Panc1 (cell line): ENCODE data around the gene RPA3. TPM values are rescaled to one million over a fixed set of nuclear protein-coding genes. Genes with fewer than 3 reads are reported as not detected.

ENCODE experiments used
- ATAC-seq: fragments of 200-7000 bp; cut with Tn5 transposase; 2 replicates; pipeline ENCODE4 v1.9.1; 2020; ENCODE audit warnings: mild to moderate bottlenecking, moderate library complexity
- BruUV-seq: library from RNA; stranded (reverse); fragments of 400-500 nt; replicated peaks from 2 replicates; lab custom pipeline; 2021; lab: Mats Ljungman, UMichigan
- CTCF ChIA-PET: fragments of 300-600 bp; sonication (Branson Sonifier 250); formaldehyde crosslinking; loops from one replicate; lab custom pipeline; 2022; ENCODE audit warnings: antibody characterized with exemption; lab: Charles Lee
- POLR2A ChIA-PET: fragments of 300-600 bp; sonication (Branson Sonifier 250); formaldehyde crosslinking; loops from one replicate; lab custom pipeline; 2022; ENCODE audit warnings: antibody characterized with exemption; lab: Charles Lee
- DNase-seq: peaks from one replicate; pipeline ENCODE4 v3.0.0-alpha.2; 2010; ENCODE audit warnings: low read depth, low spot score
- H3K27ac ChIP-seq: 2 replicates; pipeline ENCODE4 v1.5.1; 2011; ENCODE audit warnings: mild to moderate bottlenecking, low read length, inconsistent platforms
- H3K27me3 ChIP-seq: fragments of 200-500 bp; sonication (Bioruptor generic); 2 replicates; pipeline ENCODE4 v1.6.0; 2014; ENCODE audit warnings: low read length, inconsistent platforms; ENCODE audit not compliant: control insufficient read depth, insufficient read depth
- H3K36me3 ChIP-seq: fragments of 200-500 bp; sonication (Bioruptor generic); 2 replicates; pipeline ENCODE4 v1.5.1; 2014; ENCODE audit warnings: inconsistent platforms, mild to moderate bottlenecking, low read length, moderate library complexity; ENCODE audit not compliant: control insufficient read depth, insufficient read depth
- H3K4me1 ChIP-seq: 2 replicates; pipeline ENCODE4 v1.5.1; 2011; ENCODE audit warnings: inconsistent platforms, mild to moderate bottlenecking, low read length, moderate library complexity; ENCODE audit not compliant: control insufficient read depth, insufficient read depth
- H3K4me3 ChIP-seq, 2 experiments: 2 replicates each; pipeline ENCODE4 v1.5.1; 2011 to 2012; ENCODE audit warnings: low read depth in 2 of 2, low read length in 2 of 2, mild to moderate bottlenecking in 2 of 2, inconsistent platforms in 1 of 2, moderate library complexity in 1 of 2
- H3K9me3 ChIP-seq: fragments of 200-500 bp; sonication (Bioruptor generic); 2 replicates; pipeline ENCODE4 v1.5.1; 2014; ENCODE audit warnings: low read depth, mild to moderate bottlenecking, inconsistent platforms, low read length, moderate library complexity; ENCODE audit not compliant: control insufficient read depth, insufficient read depth
- POLR2AphosphoS5 ChIP-seq: IDR thresholded peaks from 2 replicates; pipeline ENCODE4 v1.6.1; 2012; ENCODE audit warnings: mild to moderate bottlenecking, low read depth, low read length, moderate library complexity
- SIN3A ChIP-seq: IDR thresholded peaks from 2 replicates; pipeline ENCODE4 v1.6.1; 2012; ENCODE audit warnings: low read depth, mild to moderate bottlenecking, low read length, moderate library complexity, borderline replicate concordance; ENCODE audit not compliant: insufficient read depth
- TCF7L2 ChIP-seq: IDR thresholded peaks from 2 replicates; pipeline ENCODE4 v1.6.1; 2011; ENCODE audit warnings: mild to moderate bottlenecking, low read depth, low read length, inconsistent platforms
- in situ Hi-C: cut with HindIII; loops from 2 replicates; pipeline ENCODE4 v1.10.0; 2016; ENCODE audit warnings: low sequenced_read_pairs, low pct_unique_long_range_greater_than_20kb
- intact Hi-C: fragments of 100-400 bp; cut with micrococcal nuclease; formaldehyde crosslinking; loops from one replicate; pipeline ENCODE4 v1.10.0; 2022; ENCODE audit not compliant: unreplicated experiment
- total RNA-seq: library from RNA; stranded (reverse); gene quantifications from one replicate; pipeline ENCODE4 v1.2.1, GENCODE V29; 2021; ENCODE audit not compliant: unreplicated experiment
- TF ChIP-seq, protein P1 (sequence below), 2 experiments: IDR thresholded peaks; 2 replicates each; pipeline ENCODE4 v1.6.1; 2011 to 2012; ENCODE audit warnings: low read depth in 2 of 2, control low read depth in 1 of 2, low read length in 1 of 2, mild to moderate bottlenecking in 1 of 2, moderate library complexity in 1 of 2; ENCODE audit not compliant: insufficient read depth in 1 of 2
- TF ChIP-seq, protein P2 (sequence below): fragments of 450-650 bp; IDR thresholded peaks from 2 replicates; pipeline ENCODE4 v1.5.1; 2017; ENCODE audit warnings: mild to moderate bottlenecking

Gene RPA3
- total RNA-seq, 1 experiment from 2014 or later = 93.5 TPM

DNA sequence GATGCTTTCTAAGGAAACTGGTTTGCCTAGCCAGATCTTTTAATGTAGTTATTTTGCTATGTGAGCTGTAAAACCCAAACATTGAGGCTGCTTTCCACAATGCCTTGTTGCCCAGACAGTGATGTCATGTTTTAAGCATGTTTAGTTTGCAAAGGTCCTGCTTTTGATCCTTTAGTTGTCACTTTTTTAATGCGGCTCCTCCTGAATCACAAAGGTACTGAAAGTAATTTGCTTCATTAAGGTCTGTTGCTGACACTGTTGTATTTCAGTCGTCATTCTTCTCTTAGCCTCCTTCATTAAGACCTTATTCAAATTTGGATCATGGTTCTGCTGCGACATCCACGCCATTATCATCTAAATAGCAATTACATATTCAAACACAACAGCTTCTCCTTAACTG, 10.6 kb downstream of the RPA3 start:
- BruUV-seq = no TSS peak
- no peak for DNase-seq
- in situ Hi-C loops (no loop called here), intact Hi-C loops (no loop called here)
- Histone ChIP-seq H3K36me3 (no peaks in the 10 kb centered on the region), H3K27ac (no peak overlapping the region), H3K4me1 (no peaks in the 10 kb centered on the region), H3K27me3 (no peaks in the 10 kb centered on the region), H3K9me3 (no peaks in the 10 kb centered on the region), H3K4me3 (no peak overlapping the region)
- ChIA-PET POLR2A (no interaction called here), CTCF (no interaction called here)
- no peak for ATAC-seq
- TF ChIP-seq POLR2AphosphoS5 (no peak), TCF7L2 (no peak), SIN3A (no peak)
- TF ChIP-seq, protein P1, sequence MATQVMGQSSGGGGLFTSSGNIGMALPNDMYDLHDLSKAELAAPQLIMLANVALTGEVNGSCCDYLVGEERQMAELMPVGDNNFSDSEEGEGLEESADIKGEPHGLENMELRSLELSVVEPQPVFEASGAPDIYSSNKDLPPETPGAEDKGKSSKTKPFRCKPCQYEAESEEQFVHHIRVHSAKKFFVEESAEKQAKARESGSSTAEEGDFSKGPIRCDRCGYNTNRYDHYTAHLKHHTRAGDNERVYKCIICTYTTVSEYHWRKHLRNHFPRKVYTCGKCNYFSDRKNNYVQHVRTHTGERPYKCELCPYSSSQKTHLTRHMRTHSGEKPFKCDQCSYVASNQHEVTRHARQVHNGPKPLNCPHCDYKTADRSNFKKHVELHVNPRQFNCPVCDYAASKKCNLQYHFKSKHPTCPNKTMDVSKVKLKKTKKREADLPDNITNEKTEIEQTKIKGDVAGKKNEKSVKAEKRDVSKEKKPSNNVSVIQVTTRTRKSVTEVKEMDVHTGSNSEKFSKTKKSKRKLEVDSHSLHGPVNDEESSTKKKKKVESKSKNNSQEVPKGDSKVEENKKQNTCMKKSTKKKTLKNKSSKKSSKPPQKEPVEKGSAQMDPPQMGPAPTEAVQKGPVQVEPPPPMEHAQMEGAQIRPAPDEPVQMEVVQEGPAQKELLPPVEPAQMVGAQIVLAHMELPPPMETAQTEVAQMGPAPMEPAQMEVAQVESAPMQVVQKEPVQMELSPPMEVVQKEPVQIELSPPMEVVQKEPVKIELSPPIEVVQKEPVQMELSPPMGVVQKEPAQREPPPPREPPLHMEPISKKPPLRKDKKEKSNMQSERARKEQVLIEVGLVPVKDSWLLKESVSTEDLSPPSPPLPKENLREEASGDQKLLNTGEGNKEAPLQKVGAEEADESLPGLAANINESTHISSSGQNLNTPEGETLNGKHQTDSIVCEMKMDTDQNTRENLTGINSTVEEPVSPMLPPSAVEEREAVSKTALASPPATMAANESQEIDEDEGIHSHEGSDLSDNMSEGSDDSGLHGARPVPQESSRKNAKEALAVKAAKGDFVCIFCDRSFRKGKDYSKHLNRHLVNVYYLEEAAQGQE (IDR thresholded peaks at IDR 0.05; ENCODE audit: insufficient read depth in 1 of 2, low read depth in 2 of 2, low read length in 1 of 2) = no peak
- TF ChIP-seq, protein P2, sequence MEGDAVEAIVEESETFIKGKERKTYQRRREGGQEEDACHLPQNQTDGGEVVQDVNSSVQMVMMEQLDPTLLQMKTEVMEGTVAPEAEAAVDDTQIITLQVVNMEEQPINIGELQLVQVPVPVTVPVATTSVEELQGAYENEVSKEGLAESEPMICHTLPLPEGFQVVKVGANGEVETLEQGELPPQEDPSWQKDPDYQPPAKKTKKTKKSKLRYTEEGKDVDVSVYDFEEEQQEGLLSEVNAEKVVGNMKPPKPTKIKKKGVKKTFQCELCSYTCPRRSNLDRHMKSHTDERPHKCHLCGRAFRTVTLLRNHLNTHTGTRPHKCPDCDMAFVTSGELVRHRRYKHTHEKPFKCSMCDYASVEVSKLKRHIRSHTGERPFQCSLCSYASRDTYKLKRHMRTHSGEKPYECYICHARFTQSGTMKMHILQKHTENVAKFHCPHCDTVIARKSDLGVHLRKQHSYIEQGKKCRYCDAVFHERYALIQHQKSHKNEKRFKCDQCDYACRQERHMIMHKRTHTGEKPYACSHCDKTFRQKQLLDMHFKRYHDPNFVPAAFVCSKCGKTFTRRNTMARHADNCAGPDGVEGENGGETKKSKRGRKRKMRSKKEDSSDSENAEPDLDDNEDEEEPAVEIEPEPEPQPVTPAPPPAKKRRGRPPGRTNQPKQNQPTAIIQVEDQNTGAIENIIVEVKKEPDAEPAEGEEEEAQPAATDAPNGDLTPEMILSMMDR = no peak

DNA sequence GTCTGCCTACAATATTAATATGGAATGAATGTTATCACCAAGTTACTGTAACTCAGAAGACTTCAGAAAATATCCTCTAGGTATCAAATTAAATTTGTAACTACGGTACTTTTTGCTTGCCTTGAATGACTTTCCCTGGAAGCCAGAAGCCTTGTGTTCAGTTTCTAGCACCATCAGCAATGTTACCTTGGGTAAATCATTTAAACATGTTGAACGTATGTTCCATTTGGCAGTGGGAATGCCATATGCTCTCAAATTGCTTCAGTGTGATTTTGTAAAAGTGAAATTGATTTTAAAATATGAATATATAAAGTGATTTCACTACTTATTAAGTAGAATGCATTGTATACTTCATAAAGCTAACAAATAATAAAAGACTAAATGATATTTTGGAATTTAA, 11.2 kb downstream of the RPA3 start:
- Histone ChIP-seq H3K27me3 (no peaks in the 10 kb centered on the region), H3K4me1 (no peaks in the 10 kb centered on the region), H3K4me3 (no peak overlapping the region), H3K27ac (no peak overlapping the region), H3K36me3 (no peaks in the 10 kb centered on the region), H3K9me3 (no peaks in the 10 kb centered on the region)
- POLR2A ChIA-PET = no interaction called here
- DNase-seq (no peak), ATAC-seq (no peak)
- in situ Hi-C loops = no loop called here
- CTCF ChIA-PET = no interaction called here
- no TSS peak for BruUV-seq
- intact Hi-C loops = no loop called here
- no peak for TF ChIP-seq POLR2AphosphoS5
- TF ChIP-seq, protein P2 = no peak
- TF ChIP-seq SIN3A = no peak
- no peak for TF ChIP-seq TCF7L2
- TF ChIP-seq, protein P1 (IDR thresholded peaks at IDR 0.05; ENCODE audit: insufficient read depth in 1 of 2, low read depth in 2 of 2, low read length in 1 of 2) = no peak
